ENCODE data around the gene PCDH18.
"Not testable (repeated sequence)": the region's sequence is repeated elsewhere in the genome, so short reads cannot be mapped to it uniquely, and the experiment has no call there.

PCDH18 gene

DNA sequence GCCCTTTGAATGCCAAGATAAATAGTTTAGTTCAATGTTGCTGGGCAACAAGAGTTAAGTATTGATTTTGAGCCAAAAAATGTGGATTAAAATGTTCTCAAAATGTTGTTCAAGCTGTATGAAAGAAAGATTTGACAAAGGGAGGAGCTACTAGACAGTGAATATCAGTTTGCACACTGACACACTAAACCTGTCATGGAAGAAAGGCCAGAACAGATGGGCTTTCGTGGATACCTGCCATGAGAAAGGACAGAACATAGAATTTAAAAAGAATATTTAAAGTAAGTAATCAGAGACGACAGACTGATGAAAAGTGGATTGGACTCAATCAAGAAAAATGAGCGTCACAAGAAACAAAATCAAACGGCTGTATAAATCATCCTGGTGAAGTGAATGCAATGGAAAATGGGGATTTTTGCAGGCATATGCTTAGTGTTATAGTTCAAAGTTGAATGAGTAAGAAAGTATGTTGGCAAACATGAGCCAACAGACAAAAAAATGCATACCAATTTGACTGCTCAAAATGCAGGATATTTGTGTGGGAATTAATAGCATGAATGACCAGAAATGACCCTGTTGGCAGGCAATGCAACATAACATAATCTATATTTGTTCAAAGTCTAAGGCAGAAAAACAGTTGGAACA lies 7.4 kb downstream of the PCDH18 start:
- H3K9me3 ChIP-seq (ENCODE audit: control insufficient read depth, low read length), result no peaks in the 10 kb centered on the region
- H3K27ac ChIP-seq, result no peak overlapping the region
- no peak for TF ChIP-seq CTCF (IDR thresholded peaks at IDR 0.05)
- no peak overlapping the region for H2AFZ ChIP-seq
- H3K27me3 ChIP-seq (ENCODE audit: control insufficient read depth, insufficient read depth, low read length), result no peaks in the 10 kb centered on the region
- no peak overlapping the region for H3K9ac ChIP-seq
- H3K79me2 ChIP-seq, result no peaks in the 10 kb centered on the region
- no peaks in the 10 kb centered on the region for H3K4me1 ChIP-seq
- H3K4me3 ChIP-seq (ENCODE audit: low read depth, low read length), result no peak overlapping the region
- no peak overlapping the region for H3K4me2 ChIP-seq (ENCODE audit: low read length)
- no peaks in the 10 kb centered on the region for H3K36me3 ChIP-seq (ENCODE audit: control insufficient read depth, insufficient read depth, low read length)

GRCh38 chr4:137523329-137523728 lies 9.0 kb downstream of the PCDH18 start:
- Histone ChIP-seq H3K27me3 (ENCODE audit: control insufficient read depth, insufficient read depth, low read length) (no peaks in the 10 kb centered on the region), H2AFZ (no peak overlapping the region), H3K27ac (no peak overlapping the region), H3K9ac (no peak overlapping the region), H3K4me3 (ENCODE audit: low read depth, low read length) (no peak overlapping the region), H3K36me3 (ENCODE audit: control insufficient read depth, insufficient read depth, low read length) (no peaks in the 10 kb centered on the region), H3K79me2 (no peaks in the 10 kb centered on the region), H3K4me1 (no peaks in the 10 kb centered on the region), H3K4me2 (ENCODE audit: low read length) (no peak overlapping the region), H3K9me3 (ENCODE audit: control insufficient read depth, low read length) (no peaks in the 10 kb centered on the region)
- TF ChIP-seq CTCF (IDR thresholded peaks at IDR 0.05), result no peak

DNA sequence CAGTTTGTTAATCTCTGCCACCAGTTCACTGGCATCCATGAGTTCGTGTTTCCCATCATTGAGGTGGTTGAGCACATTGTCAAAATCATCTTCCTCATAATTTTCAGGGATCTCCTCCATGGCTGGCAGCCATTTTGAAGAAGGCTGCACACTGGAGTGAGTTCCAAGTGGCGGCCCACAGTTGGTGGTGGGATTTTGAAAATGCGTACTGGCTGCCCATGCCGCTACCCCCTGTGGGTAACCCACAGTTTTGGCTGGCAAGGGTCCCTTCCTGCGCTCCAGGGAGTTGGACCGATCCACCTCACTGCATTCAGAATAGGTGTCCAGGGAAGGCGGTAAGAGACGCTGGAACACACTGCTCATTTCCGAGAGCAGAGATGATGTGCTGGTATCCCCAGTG lies 11.2 kb downstream of the PCDH18 start:
- no peaks in the 10 kb centered on the region for H3K9me3 ChIP-seq (ENCODE audit: control insufficient read depth, low read length)
- no peak overlapping the region for H2AFZ ChIP-seq
- no peaks in the 10 kb centered on the region for H3K79me2 ChIP-seq
- no peak overlapping the region for H3K4me2 ChIP-seq (ENCODE audit: low read length)
- H3K36me3 ChIP-seq (ENCODE audit: control insufficient read depth, insufficient read depth, low read length), result no peaks in the 10 kb centered on the region
- H3K4me1 ChIP-seq, result no peaks in the 10 kb centered on the region
- H3K27ac ChIP-seq, result no peak overlapping the region
- H3K27me3 ChIP-seq (ENCODE audit: control insufficient read depth, insufficient read depth, low read length), result no peaks in the 10 kb centered on the region
- no peak overlapping the region for H3K4me3 ChIP-seq (ENCODE audit: low read depth, low read length)
- no peak for TF ChIP-seq CTCF (IDR thresholded peaks at IDR 0.05)
- no peak overlapping the region for H3K9ac ChIP-seq

DNA sequence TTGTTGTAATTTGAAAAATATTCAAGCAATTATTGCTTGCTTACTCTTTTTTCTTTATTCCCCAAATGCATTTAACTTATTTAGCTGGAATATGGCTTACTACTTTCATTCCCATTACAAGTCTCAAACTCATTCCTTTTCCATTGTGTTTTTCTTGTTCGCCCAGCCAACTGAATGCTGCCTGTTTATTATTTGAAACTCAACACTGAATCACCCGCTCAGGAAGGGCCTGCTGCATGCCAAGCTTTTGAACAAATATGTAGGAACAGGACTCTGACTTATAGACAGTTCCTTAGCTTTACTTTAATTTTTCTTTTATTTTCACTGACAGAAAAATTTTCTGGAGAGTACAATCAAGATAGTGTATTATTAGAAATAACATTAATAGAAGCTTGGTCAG lies 12.9 kb downstream of the PCDH18 start:
- Histone ChIP-seq H3K27ac (no peak overlapping the region), H3K9me3 (ENCODE audit: control insufficient read depth, low read length) (no peaks in the 10 kb centered on the region), H3K27me3 (ENCODE audit: control insufficient read depth, insufficient read depth, low read length) (no peaks in the 10 kb centered on the region), H3K36me3 (ENCODE audit: control insufficient read depth, insufficient read depth, low read length) (no peaks in the 10 kb centered on the region), H3K4me3 (ENCODE audit: low read depth, low read length) (no peak overlapping the region), H3K9ac (no peak overlapping the region), H3K79me2 (no peaks in the 10 kb centered on the region), H2AFZ (no peak overlapping the region), H3K4me2 (ENCODE audit: low read length) (no peak overlapping the region), H3K4me1 (no peaks in the 10 kb centered on the region)
- TF ChIP-seq CTCF (IDR thresholded peaks at IDR 0.05), result no peak

DNA sequence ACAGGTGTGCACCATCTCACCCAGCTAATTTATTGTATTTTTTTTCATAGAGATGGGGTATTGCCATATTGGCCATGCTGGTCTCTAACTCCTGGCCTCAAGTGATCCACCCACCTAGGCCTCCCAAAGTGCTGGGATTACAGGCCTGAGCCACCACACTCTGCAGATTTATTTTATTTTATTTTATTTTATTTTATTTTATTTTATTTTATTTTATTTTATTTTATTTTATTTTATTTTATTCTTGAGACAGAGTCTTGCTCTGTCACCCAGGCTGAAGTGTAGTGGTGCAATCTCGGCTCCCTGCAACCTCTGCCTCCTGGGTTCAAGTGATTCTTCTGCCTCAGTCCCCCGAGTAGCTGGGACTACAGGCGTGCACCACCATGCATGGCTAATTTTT lies 15.0 kb downstream of the PCDH18 start:
- not testable (repeated sequence) for H3K27ac ChIP-seq; H3K79me2 ChIP-seq; H2AFZ ChIP-seq; H3K4me1 ChIP-seq; H3K27me3 ChIP-seq (ENCODE audit: control insufficient read depth, insufficient read depth, low read length); H3K4me2 ChIP-seq (ENCODE audit: low read length); H3K9ac ChIP-seq; H3K9me3 ChIP-seq (ENCODE audit: control insufficient read depth, low read length); H3K4me3 ChIP-seq (ENCODE audit: low read depth, low read length); H3K36me3 ChIP-seq (ENCODE audit: control insufficient read depth, insufficient read depth, low read length)

All from parathyroid adenoma (tissue), 2 donors.